Testis (tissue), 3 donors: Measurements from ENCODE around the gene NANOS3. TPM values are rescaled to one million over a fixed set of nuclear protein-coding genes. Genes with fewer than 3 reads are reported as not detected.

Experiments used
- DNase-seq: peaks from one replicate; pipeline ENCODE4 v3.0.0-alpha.2; 2019
- H3K27ac ChIP-seq, 2 donors: fragments of 200-600 bp; sonication (generic); one replicate each; pipeline ENCODE4 v1.5.1; 2019
- H3K27me3 ChIP-seq: fragments of 200-600 bp; sonication (generic); one replicate; pipeline ENCODE4 v1.5.1; 2019
- H3K36me3 ChIP-seq: fragments of 200-600 bp; sonication (generic); one replicate; pipeline ENCODE4 v1.5.1; 2017; ENCODE audit warnings: low read depth; ENCODE audit errors: missing control alignments
- H3K4me1 ChIP-seq: fragments of 200-600 bp; sonication (generic); one replicate; pipeline ENCODE4 v1.5.1; 2019
- H3K4me3 ChIP-seq, 2 donors: fragments of 200-600 bp; sonication (generic); one replicate each; pipeline ENCODE4 v1.5.1; 2017 to 2019
- H3K9me3 ChIP-seq: fragments of 200-600 bp; sonication (generic); one replicate; pipeline ENCODE4 v1.5.1; 2017
- POLR2A ChIP-seq: fragments of 450-650 bp; IDR thresholded peaks from one replicate; pipeline ENCODE4 v1.6.1; 2017; ENCODE audit warnings: antibody characterized with exemption, mild to moderate bottlenecking, moderate library complexity
- WGBS, 2 donors: methylation state at CpG; one replicate each; pipeline ENCODE4 v1.1.5; 2018; 5-methylcytosine and 5-hydroxymethylcytosine counted together
- intact Hi-C: fragments of 100-400 bp; cut with DNase I; formaldehyde crosslinking; loops from one replicate; pipeline ENCODE4 v1.15.1; 2023; ENCODE audit warnings: low total_unique reads
- polyA plus RNA-seq: library from polyadenylated mRNA; stranded (reverse); fragments of 350-450 nt; fragmentation: Illumina TruSeq; extraction: RNeasy Lipid Tissue Mini Kit (QIAGEN cat#74804); gene quantifications from one replicate; pipeline ENCODE4 v1.2.3, GENCODE V29; 2014; ENCODE audit warnings: low read depth, low replicate concordance; ENCODE audit not compliant: insufficient read depth
- total RNA-seq, 2 donors: library from RNA; depleted of rRNA; stranded (reverse); fragments of >200 nt; gene quantifications; one replicate each; pipeline ENCODE4 v1.2.3, GENCODE V29; 2016
- TF ChIP-seq, protein P1 (sequence below), 3 experiments: fragments of 450-650 bp in 2 of 3; fragments of 200-600 bp in 1 of 3; sonication (generic) in 1 of 3; IDR thresholded peaks; one replicate each; pipeline ENCODE4 v1.5.1; 2016 to 2019; ENCODE audit warnings: antibody characterized with exemption in 3 of 3, mild to moderate bottlenecking in 2 of 3, moderate library complexity in 1 of 3

NANOS3 gene
- total and polyA plus RNA-seq, 3 donors from 2014 or later: 9.3 to 18.6 (median 14.5) TPM

DNA sequence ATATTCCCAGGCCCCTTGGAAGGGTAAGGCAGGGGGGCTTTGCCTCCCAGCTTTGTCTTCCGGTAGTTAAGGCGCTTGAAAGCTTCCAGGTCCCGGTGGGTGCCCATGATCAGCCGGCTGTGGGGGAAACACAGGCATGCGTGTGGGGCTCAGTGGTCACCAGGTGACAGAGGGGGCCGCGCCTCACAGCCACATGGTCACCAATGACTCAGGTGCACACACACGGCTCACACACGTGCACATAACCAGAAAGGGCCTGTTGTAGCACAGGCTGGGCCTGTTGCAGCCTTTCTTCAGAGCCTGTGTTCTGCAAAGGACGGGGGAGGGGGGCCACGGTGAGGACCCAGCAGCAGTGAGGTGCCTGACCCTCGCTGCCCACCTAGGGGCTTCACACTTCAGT, 5.9 kb downstream of the NANOS3 start:
- intact Hi-C loops: loop anchor here (10.0 kb wide), 1 partner anchor 192 kb away; the partner anchor contains the start of gene MISP3
- no peaks in the 10 kb centered on the region for H3K36me3 ChIP-seq
- H3K4me1 ChIP-seq: peaks cover 56% of the 10 kb centered on the region
- no peaks in the 10 kb centered on the region for H3K27me3 ChIP-seq
- no peak for TF ChIP-seq POLR2A
- TF ChIP-seq, protein P1, sequence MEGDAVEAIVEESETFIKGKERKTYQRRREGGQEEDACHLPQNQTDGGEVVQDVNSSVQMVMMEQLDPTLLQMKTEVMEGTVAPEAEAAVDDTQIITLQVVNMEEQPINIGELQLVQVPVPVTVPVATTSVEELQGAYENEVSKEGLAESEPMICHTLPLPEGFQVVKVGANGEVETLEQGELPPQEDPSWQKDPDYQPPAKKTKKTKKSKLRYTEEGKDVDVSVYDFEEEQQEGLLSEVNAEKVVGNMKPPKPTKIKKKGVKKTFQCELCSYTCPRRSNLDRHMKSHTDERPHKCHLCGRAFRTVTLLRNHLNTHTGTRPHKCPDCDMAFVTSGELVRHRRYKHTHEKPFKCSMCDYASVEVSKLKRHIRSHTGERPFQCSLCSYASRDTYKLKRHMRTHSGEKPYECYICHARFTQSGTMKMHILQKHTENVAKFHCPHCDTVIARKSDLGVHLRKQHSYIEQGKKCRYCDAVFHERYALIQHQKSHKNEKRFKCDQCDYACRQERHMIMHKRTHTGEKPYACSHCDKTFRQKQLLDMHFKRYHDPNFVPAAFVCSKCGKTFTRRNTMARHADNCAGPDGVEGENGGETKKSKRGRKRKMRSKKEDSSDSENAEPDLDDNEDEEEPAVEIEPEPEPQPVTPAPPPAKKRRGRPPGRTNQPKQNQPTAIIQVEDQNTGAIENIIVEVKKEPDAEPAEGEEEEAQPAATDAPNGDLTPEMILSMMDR (IDR thresholded peaks at IDR 0.05): no peak
- H3K9me3 ChIP-seq: no peaks in the 10 kb centered on the region
- H3K27ac ChIP-seq: peak overlapping the region in 1 of 2 donors; percentile 32
- DNase-seq: no peak
- no peak overlapping the region for H3K4me3 ChIP-seq
- WGBS, 2 donors: 78 to 97% methylated on average over 5 to 12 of the region's 12 CpGs

DNA sequence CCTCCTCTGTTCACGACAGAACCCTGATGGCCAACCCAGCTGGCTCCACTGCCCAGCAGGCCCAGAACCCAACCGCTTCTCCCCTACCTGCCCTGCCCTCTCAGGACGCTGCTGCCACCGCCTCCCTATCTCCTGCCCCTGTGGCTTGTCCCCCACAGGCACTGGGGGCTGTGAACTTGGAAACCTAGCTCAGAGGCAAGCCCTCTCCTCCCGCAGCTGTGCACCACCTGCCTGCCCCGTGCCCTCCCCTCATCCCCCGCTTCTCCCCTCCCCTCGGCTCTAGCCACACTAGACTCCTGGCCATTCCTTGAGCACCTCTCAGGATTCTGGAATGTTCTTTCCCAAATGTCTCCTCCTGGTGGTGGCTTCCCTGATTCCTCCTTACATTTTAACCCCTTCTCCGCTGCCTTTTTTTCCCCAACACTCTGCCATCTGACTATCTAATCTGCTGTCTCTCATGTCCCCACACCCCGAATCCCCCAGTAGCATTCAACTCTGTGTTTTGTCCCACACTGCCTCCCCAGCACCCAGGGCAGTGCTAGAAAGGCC, 6.7 kb downstream of the NANOS3 start:
- no peak for DNase-seq
- Histone ChIP-seq H3K36me3 (no peaks in the 10 kb centered on the region), H3K4me3 (no peak overlapping the region), H3K27me3 (no peaks in the 10 kb centered on the region), H3K4me1 (peaks cover 56% of the 10 kb centered on the region), H3K27ac (peak overlapping the region; percentile 39), H3K9me3 (no peaks in the 10 kb centered on the region)
- intact Hi-C loops: loop anchor here (10.0 kb wide), 1 partner anchor 191 kb away; the partner anchor contains the start of gene MISP3
- no peak for TF ChIP-seq POLR2A
- TF ChIP-seq, protein P1 (IDR thresholded peaks at IDR 0.05): peak in 1 of 3 experiments; percentile 8
- 84 to 85% methylated on average over 9 to 10 of the region's 10 CpGs for WGBS, 2 donors

DNA sequence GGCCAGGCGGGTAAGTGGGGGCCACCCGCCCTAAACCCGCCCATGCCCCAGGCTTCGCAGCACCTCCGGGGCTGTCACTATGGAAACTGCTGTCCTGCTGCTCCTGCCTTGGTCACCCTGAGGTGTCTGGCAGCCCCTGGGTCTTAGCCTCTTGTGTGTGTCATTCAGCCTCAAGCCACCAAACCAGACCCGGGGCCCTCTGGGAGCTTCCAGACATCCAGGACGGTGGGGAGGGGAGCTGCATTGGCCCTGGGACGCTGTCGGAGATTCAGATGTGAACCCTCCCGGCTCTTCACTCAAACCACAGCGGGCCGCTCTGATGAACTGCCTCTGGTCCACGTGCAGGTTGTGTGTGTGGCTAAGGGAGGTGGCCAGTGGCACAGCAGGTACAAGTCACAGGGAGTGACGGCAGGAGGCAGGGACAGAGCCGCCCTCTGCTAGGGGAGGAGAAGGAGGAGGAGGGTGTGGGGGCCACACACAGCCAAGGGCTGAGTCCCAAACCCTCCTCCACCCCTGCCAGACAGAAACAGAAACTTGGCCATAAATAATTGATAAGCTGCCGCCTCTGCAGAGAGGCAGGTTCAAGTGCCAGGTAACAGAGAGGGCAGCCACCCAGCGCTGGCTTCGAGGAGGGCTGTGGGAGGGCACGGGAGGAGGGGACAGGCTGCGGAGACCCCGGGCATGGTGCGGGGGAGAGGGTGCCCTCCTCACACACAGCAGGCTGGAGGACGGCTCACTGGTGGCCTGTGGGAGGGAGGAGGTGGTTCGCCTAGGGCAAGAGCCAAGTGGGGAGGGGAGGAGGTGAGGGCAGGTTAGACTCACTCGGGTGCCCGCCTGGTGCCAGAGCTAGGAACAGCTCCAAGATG, 8.0 kb downstream of the NANOS3 start:
- Histone ChIP-seq H3K36me3 (no peaks in the 10 kb centered on the region), H3K9me3 (no peaks in the 10 kb centered on the region), H3K27ac (peak overlapping the region; percentile 58 to 64), H3K27me3 (no peaks in the 10 kb centered on the region), H3K4me1 (peaks cover 52% of the 10 kb centered on the region), H3K4me3 (no peak overlapping the region)
- intact Hi-C loops: loop anchor here (10.0 kb wide), 1 partner anchor 190 kb away; the partner anchor contains the start of gene MISP3
- DNase-seq: peak; percentile 81
- WGBS, 2 donors: 42 to 66% methylated on average over 11 to 22 of the region's 26 CpGs
- TF ChIP-seq, protein P1 (IDR thresholded peaks at IDR 0.05): no peak
- no peak for TF ChIP-seq POLR2A

GRCh38 chr19:13885826-13886365, 9.0 kb downstream of the NANOS3 start:
- TF ChIP-seq, protein P1 (IDR thresholded peaks at IDR 0.05): no peak
- TF ChIP-seq POLR2A: no peak
- H3K27ac ChIP-seq: peak overlapping the region in 1 of 2 donors; percentile 64
- WGBS, 2 donors: 91 to 92% methylated on average over 19 to 20 of the region's 20 CpGs
- no peaks in the 10 kb centered on the region for H3K36me3 ChIP-seq
- H3K4me3 ChIP-seq: no peak overlapping the region
- H3K9me3 ChIP-seq: no peaks in the 10 kb centered on the region
- no peaks in the 10 kb centered on the region for H3K27me3 ChIP-seq
- intact Hi-C loops: loop anchor here (10.0 kb wide), 1 partner anchor 189 kb away; the partner anchor contains the start of gene MISP3
- DNase-seq: no peak
- H3K4me1 ChIP-seq: peaks cover 43% of the 10 kb centered on the region
